GM23338 (cell line): ENCODE data around the gene TENT4A. TPM values are rescaled to one million over a fixed set of nuclear protein-coding genes. Genes with fewer than 3 reads are reported as not detected.

Source experiments
- ATAC-seq: fragments of 200-7000 bp; cut with Tn5 transposase; 3 replicates; pipeline ENCODE4 v1.9.1; 2020
- DNase-seq: peaks from one replicate; pipeline ENCODE4 v3.0.0-alpha.2; 2015; ENCODE audit warnings: low spot score
- H2AFZ ChIP-seq: fragments of 200-600 bp; sonication (generic); 2 replicates; pipeline ENCODE4 v1.8.0; 2016; ENCODE audit warnings: antibody characterized with exemption, mild to moderate bottlenecking, moderate library complexity
- H3F3A ChIP-seq: fragments of 200-600 bp; sonication (generic); replicated peaks from 2 replicates; pipeline ENCODE4 v1.8.0; 2017; ENCODE audit warnings: antibody characterized with exemption, mixed run types, low read depth
- H3K27ac ChIP-seq: fragments of 200-600 bp; sonication (generic); 2 replicates; pipeline ENCODE4 v1.6.1; 2016; ENCODE audit warnings: low read depth
- H3K27me3 ChIP-seq: fragments of 200-600 bp; sonication (generic); 2 replicates; pipeline ENCODE4 v1.8.0; 2016; ENCODE audit warnings: mild to moderate bottlenecking, mixed run types, moderate library complexity; ENCODE audit not compliant: insufficient read depth
- H3K36me3 ChIP-seq: fragments of 200-600 bp; sonication (generic); 2 replicates; pipeline ENCODE4 v1.8.0; 2016; ENCODE audit warnings: mild to moderate bottlenecking; ENCODE audit not compliant: insufficient read depth
- H3K4me1 ChIP-seq: fragments of 200-600 bp; sonication (generic); 2 replicates; pipeline ENCODE4 v1.8.0; 2016; ENCODE audit warnings: mild to moderate bottlenecking, moderate library complexity; ENCODE audit not compliant: insufficient read depth
- H3K4me2 ChIP-seq: fragments of 200-600 bp; sonication (generic); 2 replicates; pipeline ENCODE4 v1.7.1; 2017; ENCODE audit warnings: mixed run types
- H3K4me3 ChIP-seq: fragments of 200-600 bp; sonication (generic); 2 replicates; pipeline ENCODE4 v1.6.1; 2016; ENCODE audit warnings: mixed run types
- H3K79me2 ChIP-seq: fragments of 200-600 bp; sonication (generic); replicated peaks from 2 replicates; pipeline ENCODE4 v1.8.0; 2017; ENCODE audit warnings: mild to moderate bottlenecking; ENCODE audit not compliant: insufficient read depth
- H3K9me2 ChIP-seq: fragments of 200-600 bp; sonication (generic); 2 replicates; pipeline ENCODE4 v1.8.0; 2017; ENCODE audit not compliant: insufficient read depth
- H4K20me1 ChIP-seq: fragments of 200-600 bp; sonication (generic); replicated peaks from 2 replicates; pipeline ENCODE4 v1.8.0; 2017; ENCODE audit warnings: mild to moderate bottlenecking; ENCODE audit not compliant: insufficient read depth
- H3K27ac Mint-ChIP-seq: 2 replicates; pipeline ENCODE4 v1.8.0; 2020; ENCODE audit warnings: inconsistent platforms, mild to moderate bottlenecking, moderate library complexity, mixed read lengths
- H3K27me3 Mint-ChIP-seq: 3 replicates; pipeline ENCODE4 v1.8.0; 2022; ENCODE audit warnings: low read depth, mild to moderate bottlenecking, moderate library complexity, mixed read lengths, inconsistent platforms; ENCODE audit not compliant: insufficient read depth, poor library complexity
- H3K36me3 Mint-ChIP-seq: 3 replicates; pipeline ENCODE4 v1.8.0; 2021; ENCODE audit warnings: low read depth, mild to moderate bottlenecking, inconsistent platforms, moderate library complexity, mixed read lengths
- H3K4me1 Mint-ChIP-seq: 3 replicates; pipeline ENCODE4 v1.8.0; 2020; ENCODE audit warnings: mild to moderate bottlenecking, inconsistent platforms, mixed read lengths
- H3K4me3 Mint-ChIP-seq: 3 replicates; pipeline ENCODE4 v1.8.0; 2021; ENCODE audit warnings: moderate library complexity, mild to moderate bottlenecking, inconsistent platforms, mixed read lengths
- H3K9me3 Mint-ChIP-seq: 3 replicates; pipeline ENCODE4 v1.8.0; 2020; ENCODE audit warnings: moderate library complexity, mild to moderate bottlenecking, inconsistent platforms, mixed read lengths
- CREB1 ChIP-seq: fragments of 250-450 bp; sonication (Bioruptor Pico); IDR thresholded peaks from 2 replicates; pipeline ENCODE4 v1.5.0; 2020; ENCODE audit warnings: low read depth, mild to moderate bottlenecking, moderate library complexity
- EZH2 ChIP-seq: fragments of 200-600 bp; sonication (generic); IDR thresholded peaks from one replicate; pipeline ENCODE4 v1.8.0; 2017; ENCODE audit warnings: antibody characterized with exemption, mild to moderate bottlenecking, low read depth; ENCODE audit not compliant: unreplicated experiment
- EZH2phosphoT487 ChIP-seq: fragments of 200-600 bp; sonication (generic); IDR thresholded peaks from one replicate; pipeline ENCODE4 v1.8.1; 2018; ENCODE audit warnings: antibody characterized with exemption; ENCODE audit not compliant: unreplicated experiment
- JUNB ChIP-seq: IDR thresholded peaks from one replicate; pipeline ENCODE4 v1.6.1; 2016; ENCODE audit warnings: antibody characterized with exemption; ENCODE audit not compliant: unreplicated experiment
- POLR2AphosphoS5 ChIP-seq: IDR thresholded peaks from 2 replicates; pipeline ENCODE4 v1.6.1; 2016; ENCODE audit warnings: antibody characterized with exemption, low read depth
- STAT1 ChIP-seq: IDR thresholded peaks from one replicate; pipeline ENCODE4 v1.6.1; 2016; ENCODE audit warnings: antibody characterized with exemption; ENCODE audit not compliant: unreplicated experiment
- ZNF114 ChIP-seq: fragments of 250-450 bp; sonication (Bioruptor Pico); IDR thresholded peaks from 2 replicates; pipeline ENCODE4 v1.5.0; 2020; ENCODE audit warnings: mild to moderate bottlenecking, moderate library complexity
- ZNF331 ChIP-seq: fragments of 250-450 bp; sonication (Bioruptor Pico); IDR thresholded peaks from 2 replicates; pipeline ENCODE4 v1.5.0; 2020; ENCODE audit warnings: low read depth, mild to moderate bottlenecking, moderate library complexity
- polyA plus RNA-seq: library from polyadenylated mRNA; unstranded; fragments of >200 nt; fragmentation: Nextera tagmentation; extraction: Ambion mirVana; gene quantifications from 2 replicates; pipeline ENCODE4 v1.2.1, GENCODE V29; 2016
- total RNA-seq: library from RNA; depleted of rRNA; stranded (reverse); fragments of >200 nt; shearing (Covaris generic); gene quantifications from 2 replicates; pipeline ENCODE4 v1.2.3, GENCODE V29; 2014
- TF ChIP-seq, protein P1 (sequence below), 2 experiments: fragments of 200-600 bp in 1 of 2; sonication (generic) in 1 of 2; conservative IDR thresholded peaks; 2 replicates each; pipeline versions ENCODE4 v1.5.1 to v1.6.1; 2016 to 2017; ENCODE audit warnings: antibody characterized with exemption in 2 of 2, low read depth in 2 of 2, mild to moderate bottlenecking in 2 of 2, moderate library complexity in 1 of 2
- TF ChIP-seq, protein P2 (sequence below): fragments of 250-450 bp; sonication (Bioruptor Pico); IDR thresholded peaks from 2 replicates; pipeline ENCODE4 v1.5.0; 2020; ENCODE audit warnings: mild to moderate bottlenecking, moderate library complexity
- TF ChIP-seq, protein P3 (sequence below): IDR thresholded peaks from 2 replicates; pipeline ENCODE4 v1.6.1; 2016; ENCODE audit warnings: antibody characterized with exemption

Gene TENT4A
- total and polyA plus RNA-seq, 2 experiments from 2014 or later: 5.3 to 24.0 TPM

DNA sequence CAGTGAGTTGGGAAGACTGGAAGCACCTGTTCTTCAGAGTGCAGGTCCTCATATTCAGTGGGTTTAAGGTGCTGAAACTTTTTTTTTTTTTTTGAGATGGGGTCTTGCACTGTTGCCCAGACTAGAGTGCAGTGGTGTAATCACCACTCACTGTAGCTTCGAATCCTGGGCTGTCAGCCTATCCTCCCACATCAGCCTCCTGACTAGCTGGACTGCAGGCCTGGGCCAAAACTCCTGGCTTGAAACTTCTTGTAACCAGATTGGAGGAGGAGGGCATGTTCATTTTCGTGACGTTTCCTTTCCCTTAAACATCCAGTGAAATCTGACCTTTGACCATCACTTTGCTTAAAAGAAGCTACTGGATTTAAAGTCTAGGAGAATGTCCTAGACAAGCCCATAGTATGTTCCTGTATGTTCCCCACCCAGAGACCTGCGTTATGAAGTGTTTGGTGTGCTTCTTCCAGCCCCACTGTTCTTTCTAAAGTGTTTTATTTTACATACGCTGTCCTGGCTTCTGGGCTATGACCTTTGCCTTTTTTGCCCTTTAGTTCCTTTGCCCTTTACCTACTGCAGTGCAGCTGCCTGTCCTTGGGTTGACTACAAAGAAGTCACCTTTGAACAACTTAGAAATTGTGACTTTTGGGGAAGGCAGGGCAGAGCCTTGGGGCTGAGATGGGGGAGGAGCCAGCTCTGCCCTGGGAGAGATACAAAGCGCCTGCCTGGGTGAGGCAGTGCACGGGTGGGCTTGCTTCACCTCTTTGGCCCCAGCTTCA lies 18.4 kb downstream of the TENT4A start:
- no peak overlapping the region for H3K4me3 Mint-ChIP-seq
- H3K4me2 ChIP-seq: no peak overlapping the region

More for the DNA sequence above, 18.4 kb downstream of the TENT4A start:
- H4K20me1 ChIP-seq: peaks cover 76% of the 10 kb centered on the region
- H3K27ac ChIP-seq: no peak overlapping the region
- Mint-ChIP-seq H3K27me3 (no peaks in the 10 kb centered on the region), H3K9me3 (no peaks in the 10 kb centered on the region), H3K4me1 (peaks cover 44% of the 10 kb centered on the region), H3K36me3 (no peaks in the 10 kb centered on the region; the same call in 2 of the 3 replicates), H3K27ac (no peak overlapping the region)
- peaks cover 98% of the 10 kb centered on the region for H3K79me2 ChIP-seq
- no peaks in the 10 kb centered on the region for H3K9me2 ChIP-seq
- no peaks in the 10 kb centered on the region for H3K27me3 ChIP-seq
- H3K4me1 ChIP-seq: peaks cover 9% of the 10 kb centered on the region; the same call in 1 of the 2 replicates
- H3K36me3 ChIP-seq: no peaks in the 10 kb centered on the region
- no peaks in the 10 kb centered on the region for H3F3A ChIP-seq
- DNase-seq (no peak), ATAC-seq (no peak)
- TF ChIP-seq CREB1 (CRISPR knock-in tag) (no peak), ZNF331 (CRISPR knock-in tag) (no peak), POLR2AphosphoS5 (no peak), STAT1 (no peak), EZH2 (no peak), EZH2phosphoT487 (no peak), ZNF114 (no peak), JUNB (no peak)
- TF ChIP-seq, protein P1, sequence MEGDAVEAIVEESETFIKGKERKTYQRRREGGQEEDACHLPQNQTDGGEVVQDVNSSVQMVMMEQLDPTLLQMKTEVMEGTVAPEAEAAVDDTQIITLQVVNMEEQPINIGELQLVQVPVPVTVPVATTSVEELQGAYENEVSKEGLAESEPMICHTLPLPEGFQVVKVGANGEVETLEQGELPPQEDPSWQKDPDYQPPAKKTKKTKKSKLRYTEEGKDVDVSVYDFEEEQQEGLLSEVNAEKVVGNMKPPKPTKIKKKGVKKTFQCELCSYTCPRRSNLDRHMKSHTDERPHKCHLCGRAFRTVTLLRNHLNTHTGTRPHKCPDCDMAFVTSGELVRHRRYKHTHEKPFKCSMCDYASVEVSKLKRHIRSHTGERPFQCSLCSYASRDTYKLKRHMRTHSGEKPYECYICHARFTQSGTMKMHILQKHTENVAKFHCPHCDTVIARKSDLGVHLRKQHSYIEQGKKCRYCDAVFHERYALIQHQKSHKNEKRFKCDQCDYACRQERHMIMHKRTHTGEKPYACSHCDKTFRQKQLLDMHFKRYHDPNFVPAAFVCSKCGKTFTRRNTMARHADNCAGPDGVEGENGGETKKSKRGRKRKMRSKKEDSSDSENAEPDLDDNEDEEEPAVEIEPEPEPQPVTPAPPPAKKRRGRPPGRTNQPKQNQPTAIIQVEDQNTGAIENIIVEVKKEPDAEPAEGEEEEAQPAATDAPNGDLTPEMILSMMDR (conservative IDR thresholded peaks at IDR 0.05; ENCODE audit: low read depth in 2 of 2): no peak
- TF ChIP-seq, protein P2, sequence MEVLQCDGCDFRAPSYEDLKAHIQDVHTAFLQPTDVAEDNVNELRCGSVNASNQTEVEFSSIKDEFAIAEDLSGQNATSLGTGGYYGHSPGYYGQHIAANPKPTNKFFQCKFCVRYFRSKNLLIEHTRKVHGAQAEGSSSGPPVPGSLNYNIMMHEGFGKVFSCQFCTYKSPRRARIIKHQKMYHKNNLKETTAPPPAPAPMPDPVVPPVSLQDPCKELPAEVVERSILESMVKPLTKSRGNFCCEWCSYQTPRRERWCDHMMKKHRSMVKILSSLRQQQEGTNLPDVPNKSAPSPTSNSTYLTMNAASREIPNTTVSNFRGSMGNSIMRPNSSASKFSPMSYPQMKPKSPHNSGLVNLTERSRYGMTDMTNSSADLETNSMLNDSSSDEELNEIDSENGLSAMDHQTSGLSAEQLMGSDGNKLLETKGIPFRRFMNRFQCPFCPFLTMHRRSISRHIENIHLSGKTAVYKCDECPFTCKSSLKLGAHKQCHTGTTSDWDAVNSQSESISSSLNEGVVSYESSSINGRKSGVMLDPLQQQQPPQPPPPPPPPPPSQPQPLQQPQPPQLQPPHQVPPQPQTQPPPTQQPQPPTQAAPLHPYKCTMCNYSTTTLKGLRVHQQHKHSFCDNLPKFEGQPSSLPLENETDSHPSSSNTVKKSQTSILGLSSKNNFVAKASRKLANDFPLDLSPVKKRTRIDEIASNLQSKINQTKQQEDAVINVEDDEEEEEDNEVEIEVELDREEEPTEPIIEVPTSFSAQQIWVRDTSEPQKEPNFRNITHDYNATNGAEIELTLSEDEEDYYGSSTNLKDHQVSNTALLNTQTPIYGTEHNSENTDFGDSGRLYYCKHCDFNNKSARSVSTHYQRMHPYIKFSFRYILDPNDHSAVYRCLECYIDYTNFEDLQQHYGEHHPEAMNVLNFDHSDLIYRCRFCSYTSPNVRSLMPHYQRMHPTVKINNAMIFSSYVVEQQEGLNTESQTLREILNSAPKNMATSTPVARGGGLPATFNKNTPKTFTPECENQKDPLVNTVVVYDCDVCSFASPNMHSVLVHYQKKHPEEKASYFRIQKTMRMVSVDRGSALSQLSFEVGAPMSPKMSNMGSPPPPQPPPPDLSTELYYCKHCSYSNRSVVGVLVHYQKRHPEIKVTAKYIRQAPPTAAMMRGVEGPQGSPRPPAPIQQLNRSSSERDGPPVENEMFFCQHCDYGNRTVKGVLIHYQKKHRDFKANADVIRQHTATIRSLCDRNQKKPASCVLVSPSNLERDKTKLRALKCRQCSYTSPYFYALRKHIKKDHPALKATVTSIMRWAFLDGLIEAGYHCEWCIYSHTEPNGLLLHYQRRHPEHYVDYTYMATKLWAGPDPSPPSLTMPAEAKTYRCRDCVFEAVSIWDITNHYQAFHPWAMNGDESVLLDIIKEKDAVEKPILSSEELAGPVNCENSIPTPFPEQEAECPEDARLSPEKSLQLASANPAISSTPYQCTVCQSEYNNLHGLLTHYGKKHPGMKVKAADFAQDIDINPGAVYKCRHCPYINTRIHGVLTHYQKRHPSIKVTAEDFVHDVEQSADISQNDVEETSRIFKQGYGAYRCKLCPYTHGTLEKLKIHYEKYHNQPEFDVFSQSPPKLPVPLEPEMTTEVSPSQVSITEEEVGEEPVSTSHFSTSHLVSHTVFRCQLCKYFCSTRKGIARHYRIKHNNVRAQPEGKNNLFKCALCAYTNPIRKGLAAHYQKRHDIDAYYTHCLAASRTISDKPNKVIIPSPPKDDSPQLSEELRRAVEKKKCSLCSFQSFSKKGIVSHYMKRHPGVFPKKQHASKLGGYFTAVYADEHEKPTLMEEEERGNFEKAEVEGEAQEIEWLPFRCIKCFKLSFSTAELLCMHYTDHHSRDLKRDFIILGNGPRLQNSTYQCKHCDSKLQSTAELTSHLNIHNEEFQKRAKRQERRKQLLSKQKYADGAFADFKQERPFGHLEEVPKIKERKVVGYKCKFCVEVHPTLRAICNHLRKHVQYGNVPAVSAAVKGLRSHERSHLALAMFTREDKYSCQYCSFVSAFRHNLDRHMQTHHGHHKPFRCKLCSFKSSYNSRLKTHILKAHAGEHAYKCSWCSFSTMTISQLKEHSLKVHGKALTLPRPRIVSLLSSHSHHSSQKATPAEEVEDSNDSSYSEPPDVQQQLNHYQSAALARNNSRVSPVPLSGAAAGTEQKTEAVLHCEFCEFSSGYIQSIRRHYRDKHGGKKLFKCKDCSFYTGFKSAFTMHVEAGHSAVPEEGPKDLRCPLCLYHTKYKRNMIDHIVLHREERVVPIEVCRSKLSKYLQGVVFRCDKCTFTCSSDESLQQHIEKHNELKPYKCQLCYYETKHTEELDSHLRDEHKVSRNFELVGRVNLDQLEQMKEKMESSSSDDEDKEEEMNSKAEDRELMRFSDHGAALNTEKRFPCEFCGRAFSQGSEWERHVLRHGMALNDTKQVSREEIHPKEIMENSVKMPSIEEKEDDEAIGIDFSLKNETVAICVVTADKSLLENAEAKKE (CRISPR knock-in tag): no peak
- TF ChIP-seq, protein P3, sequence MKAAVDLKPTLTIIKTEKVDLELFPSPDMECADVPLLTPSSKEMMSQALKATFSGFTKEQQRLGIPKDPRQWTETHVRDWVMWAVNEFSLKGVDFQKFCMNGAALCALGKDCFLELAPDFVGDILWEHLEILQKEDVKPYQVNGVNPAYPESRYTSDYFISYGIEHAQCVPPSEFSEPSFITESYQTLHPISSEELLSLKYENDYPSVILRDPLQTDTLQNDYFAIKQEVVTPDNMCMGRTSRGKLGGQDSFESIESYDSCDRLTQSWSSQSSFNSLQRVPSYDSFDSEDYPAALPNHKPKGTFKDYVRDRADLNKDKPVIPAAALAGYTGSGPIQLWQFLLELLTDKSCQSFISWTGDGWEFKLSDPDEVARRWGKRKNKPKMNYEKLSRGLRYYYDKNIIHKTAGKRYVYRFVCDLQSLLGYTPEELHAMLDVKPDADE: no peak
- no peak overlapping the region for H2AFZ ChIP-seq
- no peak overlapping the region for H3K4me3 ChIP-seq
